Stimulated activated CD8-positive, alpha-beta memory T cell treated with anti-CD3 and anti-CD28 coated beads, Interleukin-7, amount 100 ng/mL, for 4 hours (primary cell): Measurements from ENCODE around the gene FBXO17.
A peak's percentile ranks its signal among the peaks of the same experiment; 100 is the strongest.

Experiments
- DNase-seq, 2 donors: peaks; one replicate each; pipeline ENCODE4 v3.0.0-alpha.2; 2020; ENCODE audit warnings: low read depth in 2 of 2

Gene FBXO17

DNA sequence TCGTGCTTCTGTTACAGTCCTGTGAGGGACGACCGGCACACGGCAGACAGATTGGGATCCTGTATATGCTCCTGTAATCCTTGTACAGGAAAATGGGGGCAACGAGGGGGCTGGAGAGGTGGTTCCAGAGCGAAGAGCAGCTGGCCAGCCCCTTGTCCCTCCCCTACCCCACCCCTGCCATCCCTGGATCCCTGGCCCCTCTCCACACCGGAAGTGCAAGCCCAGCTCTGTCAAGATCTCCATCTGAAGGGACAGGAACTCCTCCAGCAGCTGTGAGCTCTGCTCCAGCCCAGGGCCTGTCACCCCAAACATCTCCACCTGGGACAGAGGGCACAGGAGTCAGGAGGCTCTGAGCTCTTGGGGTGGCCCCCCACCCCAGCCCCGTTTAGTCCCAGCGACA, 58.0 kb downstream of the FBXO17 start:
- DNase-seq, result no peak

DNA sequence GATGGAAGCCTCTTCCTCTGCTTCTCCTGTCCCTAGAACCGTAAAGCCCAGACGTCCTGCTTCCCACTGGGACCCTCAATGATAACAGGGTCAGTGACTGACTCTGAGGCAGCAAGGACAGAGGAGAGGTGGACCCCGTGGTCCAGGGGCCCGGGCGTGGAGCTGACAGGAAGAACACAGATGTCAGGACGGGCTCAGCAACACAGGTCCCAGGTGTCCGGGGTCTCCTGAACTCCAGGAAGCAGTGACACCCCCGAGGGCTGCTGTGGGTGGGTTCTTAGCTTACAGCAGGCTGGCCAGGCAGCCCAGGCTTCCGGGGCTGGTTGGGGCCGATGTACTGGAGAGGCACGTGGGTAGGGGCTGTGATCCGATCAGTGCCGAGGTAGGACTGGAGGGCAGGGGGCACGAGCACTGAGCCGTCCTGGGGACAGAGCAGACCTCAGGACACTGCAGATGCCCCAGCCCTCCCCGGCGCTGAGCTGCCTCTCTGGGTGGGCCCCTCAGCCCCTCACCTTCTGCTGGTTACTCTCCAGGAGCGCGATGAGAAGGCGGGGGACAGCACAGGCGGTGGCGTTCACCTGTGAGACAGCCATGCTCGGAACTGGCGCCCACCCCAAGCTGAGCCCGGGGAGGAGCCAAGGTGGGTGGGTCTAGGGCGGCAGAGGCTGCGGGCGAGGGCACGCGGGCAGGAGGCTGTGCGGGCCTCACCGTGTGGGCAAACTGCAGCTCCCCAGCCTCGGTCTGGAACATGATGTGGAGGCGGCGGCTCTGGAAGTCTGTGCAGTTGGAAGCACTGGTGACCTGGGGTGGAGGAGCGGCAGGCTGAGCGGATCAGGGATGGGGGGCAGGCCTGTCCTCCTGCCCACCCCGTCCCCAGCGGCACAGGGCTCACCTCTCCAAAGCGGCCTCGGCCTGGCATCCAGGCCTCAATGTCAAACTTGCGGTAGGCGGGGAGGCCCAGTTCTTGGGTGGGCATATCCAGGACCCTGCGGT, 59.9 kb downstream of the FBXO17 start:
- no peak for DNase-seq

DNA sequence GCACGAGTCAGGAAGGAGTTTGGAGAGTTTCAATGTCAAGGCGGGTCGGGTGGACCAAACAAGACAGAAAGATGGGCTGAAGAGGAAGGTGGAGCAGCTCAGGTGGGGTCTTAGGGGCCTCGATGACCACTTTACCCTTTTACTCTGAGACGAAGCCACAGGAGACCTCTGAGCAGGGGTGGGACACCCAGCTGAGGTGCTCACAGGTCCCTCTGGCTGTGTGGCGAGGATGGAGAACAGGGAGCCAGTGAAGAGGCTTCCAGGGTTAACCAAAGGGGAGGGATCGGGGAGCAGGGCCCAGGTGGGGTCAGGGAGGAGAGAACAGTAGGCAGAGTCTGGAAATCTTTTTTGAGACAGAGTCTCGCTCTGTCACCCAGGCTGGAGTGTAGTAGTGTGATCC, 61.6 kb downstream of the FBXO17 start:
- no peak for DNase-seq

GRCh38 chr19:38912600-38913514, 62.7 kb downstream of the FBXO17 start:
- DNase-seq, result no peak

DNA sequence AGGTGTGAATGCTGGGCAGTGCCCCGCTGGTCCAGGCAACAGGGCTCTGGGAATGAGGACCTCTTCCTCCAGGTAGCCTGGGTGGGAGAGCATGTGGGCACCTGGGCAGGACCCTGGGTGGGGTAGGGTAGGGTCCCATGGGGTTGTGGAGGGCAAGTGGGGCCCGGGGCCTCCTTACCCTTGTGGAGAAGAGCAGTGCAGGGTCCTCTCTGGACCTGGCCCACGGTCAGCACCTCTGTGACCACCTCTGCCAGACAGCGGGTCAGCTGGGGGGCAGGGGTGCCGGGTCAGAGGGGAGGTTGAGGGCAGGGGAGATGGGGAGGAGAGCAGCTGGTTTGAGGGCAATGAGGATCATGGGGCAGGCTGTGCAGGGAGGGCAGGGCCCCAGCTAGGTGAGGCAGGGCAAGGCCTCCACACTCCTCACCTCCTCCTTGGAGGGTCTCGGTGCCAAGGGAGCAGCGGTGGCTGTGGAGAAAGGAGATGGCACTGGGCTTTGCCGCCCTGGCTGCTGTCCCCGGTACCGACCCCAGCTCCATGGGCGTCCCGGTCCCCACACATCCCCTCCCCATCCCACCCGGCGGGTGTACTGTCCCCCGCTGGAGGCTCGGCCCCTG, 64.0 kb downstream of the FBXO17 start:
- no peak for DNase-seq

GRCh38 chr19:38910488-38910887, 65.1 kb downstream of the FBXO17 start:
- no peak for DNase-seq

DNA sequence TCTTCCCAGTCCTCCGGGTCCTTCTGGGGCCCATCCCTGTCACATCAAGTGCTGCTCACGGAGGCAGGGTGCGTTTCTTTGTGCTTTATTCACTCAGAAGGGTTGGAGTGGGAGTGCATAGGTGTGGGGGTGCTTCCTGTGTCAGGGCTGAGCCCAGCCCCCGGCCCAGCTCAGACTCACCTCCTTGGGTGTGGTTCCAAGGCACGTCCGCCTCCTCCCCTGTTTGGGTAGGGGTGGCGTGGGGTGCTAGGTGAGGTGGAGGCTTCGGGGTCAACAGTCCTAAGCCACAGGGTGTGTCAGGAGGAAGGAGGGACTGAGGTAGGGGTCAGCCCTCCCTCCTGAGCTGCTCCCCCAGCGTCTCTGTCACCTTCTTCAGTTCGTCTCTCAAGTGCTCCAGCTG, 66.6 kb downstream of the FBXO17 start:
- no peak for DNase-seq

- DNase-seq, result no peak
These were observed 67.9 kb downstream of the FBXO17 start for GRCh38 chr19:38907670-38908069.

DNA sequence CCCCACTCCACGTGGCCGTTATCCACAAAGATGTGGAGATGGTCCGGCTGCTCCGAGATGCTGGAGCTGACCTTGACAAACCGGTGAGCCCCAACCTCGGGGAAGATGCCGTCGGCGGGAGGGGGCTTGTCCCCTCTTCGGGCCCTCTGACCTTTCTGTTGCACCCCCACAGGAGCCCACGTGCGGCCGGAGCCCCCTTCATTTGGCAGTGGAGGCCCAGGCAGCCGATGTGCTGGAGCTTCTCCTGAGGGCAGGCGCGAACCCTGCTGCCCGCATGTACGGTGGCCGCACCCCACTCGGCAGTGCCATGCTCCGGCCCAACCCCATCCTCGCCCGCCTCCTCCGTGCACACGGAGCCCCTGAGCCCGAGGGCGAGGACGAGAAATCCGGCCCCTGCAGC, 68.3 kb downstream of the FBXO17 start:
- DNase-seq, result no peak

GRCh38 chr19:38905620-38906019, 69.9 kb downstream of the FBXO17 start:
- no peak for DNase-seq

DNA sequence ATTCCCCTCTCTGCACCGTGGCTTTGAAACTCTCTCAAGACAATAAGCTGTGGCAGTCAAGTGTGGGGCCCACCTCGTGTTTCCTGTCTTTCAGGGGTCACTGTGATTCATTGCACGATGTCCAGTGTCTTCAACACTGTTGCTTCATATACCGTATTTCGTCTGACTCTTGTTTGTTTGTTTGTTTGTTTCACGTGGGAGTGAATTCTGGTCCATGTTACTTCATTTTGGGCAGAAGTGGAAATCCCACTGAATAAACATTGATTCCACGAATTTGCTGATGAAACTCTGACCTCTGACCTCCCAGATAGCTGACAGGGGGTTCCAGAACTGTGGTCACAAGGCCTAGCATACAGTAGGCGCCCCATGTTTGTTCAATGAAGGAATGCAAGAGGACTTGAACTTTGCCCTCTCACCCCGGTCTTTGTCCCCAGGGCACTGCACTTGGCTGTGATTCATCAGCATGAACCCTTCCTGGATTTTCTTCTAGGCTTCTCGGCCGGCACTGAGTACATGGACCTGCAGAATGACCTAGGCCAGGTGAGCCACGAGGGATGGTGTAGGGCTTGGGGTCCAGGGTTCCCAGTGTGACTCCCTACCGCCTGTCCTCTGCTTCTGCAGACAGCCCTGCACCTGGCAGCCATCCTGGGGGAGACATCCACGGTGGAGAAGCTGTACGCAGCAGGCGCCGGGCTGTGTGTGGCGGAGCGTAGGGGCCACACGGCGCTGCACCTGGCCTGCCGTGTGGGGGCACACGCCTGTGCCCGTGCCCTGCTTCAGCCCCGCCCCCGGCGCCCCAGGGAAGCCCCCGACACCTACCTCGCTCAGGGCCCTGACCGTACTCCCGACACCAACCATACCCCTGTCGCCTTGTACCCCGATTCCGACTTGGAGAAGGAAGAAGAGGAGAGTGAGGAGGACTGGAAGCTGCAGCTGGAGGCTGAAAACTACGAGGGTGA, 70.7 kb downstream of the FBXO17 start:
- DNase-seq, result no peak

- DNase-seq, result no peak
These were observed 73.9 kb downstream of the FBXO17 start for GRCh38 chr19:38901683-38902082.

DNA sequence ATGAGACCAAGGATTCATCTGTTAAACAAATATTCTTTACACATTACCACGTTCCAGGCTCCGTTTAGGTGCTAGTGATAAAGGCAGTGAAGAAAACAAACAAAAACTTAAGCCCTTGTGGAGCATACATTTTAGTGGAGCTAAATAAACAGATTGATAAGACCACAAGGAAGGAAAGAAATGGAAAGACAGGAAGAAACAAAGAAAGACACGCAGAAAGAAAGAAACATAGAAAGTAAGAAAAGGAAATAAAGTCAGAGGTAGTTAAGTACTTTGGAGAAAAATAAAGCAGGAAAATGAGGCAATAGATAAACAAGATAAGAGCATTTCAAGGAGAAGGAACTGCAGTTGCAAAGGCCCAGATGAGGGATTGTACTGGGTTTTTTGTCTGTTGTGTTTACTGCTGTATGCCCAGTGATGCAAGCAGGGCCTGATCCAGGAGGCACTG, 74.8 kb downstream of the FBXO17 start:
- DNase-seq, result no peak

DNA sequence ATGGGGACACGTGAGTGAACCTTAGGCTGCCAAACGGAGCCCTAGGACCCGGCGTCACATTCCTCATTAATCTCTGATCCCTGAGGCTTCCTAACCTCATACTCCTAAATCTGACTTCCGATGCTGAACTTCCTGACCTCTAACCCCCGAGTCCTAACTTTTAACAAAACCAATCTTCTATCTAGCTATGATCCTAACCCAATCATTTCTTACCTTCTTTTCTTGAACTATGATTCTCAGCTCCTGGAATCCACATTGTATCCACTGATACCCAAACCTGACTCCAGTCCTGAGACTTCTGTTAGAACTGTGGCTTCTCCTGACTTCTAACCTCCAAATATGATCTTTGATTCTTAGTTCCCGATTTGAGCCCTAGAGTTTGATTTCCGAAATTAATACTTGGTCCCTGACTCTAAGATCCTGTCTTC, 75.3 kb downstream of the FBXO17 start:
- no peak for DNase-seq

DNA sequence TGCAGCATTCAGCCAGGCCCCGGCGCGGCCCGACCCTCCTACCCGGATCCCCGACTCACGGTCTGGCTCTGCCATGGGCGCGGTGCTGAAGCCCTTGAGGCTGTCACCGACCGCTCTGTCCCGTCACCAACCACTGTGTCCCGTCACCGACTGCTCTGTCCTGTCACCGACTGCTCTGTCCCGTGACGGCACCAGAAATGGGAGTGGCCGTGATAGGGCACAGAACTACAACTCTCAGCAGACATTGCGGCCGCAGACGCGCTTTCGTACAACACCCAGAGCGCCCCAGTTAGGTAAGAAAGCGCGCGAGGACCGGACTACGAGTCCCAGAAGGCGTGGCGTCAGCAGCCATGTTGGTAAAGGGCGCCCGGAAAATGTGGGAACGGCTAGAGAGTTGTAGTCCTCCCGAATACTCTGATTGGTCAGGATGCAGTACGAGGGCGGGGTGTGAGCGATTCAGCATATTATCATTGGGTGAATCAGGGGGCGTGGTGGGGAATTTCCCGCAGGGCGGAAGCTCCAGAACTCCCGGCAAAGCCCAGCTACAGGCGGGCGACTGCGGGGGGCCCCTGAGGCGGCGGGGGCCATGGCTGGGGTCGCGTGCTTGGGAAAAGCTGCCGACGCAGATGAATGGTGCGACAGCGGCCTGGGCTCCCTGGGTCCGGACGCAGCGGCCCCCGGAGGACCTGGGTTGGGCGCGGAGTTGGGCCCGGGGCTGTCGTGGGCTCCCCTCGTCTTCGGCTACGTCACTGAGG, 75.9 kb downstream of the FBXO17 start, which contains the start of the genes NFKBIB and SIRT2:
Gene NFKBIB (plus strand): TSS at position 523 of the 755 bp plus-strand sequence. CDS start 64 bp downstream, at position 587.
Gene SIRT2 (minus strand): TSS at position 172 of the 755 bp plus-strand sequence. CDS start 97 bp downstream, at position 75.
- peak; percentile 99 to 100 for DNase-seq

GRCh38 chr19:38898788-38899446, 76.6 kb downstream of the FBXO17 start:
- DNase-seq, result no peak

GRCh38 chr19:38894968-38895367, 80.6 kb downstream of the FBXO17 start:
- DNase-seq, result no peak

DNA sequence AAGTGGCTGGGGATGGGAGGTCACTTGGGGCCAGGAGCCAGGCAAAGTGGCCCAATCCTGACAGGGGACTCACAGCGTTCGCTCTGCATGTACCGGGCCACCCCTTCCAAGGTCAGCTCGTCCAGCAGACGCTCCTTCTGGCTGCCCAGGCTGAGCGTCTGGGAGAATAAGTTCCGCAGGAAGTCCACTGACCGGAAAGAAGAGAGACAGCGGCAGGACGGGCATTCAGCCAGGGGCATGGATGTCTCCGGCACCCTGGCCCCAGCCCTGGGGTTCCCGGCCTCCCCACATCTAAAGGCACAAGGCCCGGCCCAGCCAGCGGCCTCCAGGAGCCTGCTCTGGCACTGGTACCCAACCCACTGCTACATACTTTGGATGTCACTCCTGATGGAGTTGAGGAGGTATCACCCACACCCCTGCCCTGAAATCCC, 82.2 kb downstream of the FBXO17 start:
- DNase-seq, result no peak

DNA sequence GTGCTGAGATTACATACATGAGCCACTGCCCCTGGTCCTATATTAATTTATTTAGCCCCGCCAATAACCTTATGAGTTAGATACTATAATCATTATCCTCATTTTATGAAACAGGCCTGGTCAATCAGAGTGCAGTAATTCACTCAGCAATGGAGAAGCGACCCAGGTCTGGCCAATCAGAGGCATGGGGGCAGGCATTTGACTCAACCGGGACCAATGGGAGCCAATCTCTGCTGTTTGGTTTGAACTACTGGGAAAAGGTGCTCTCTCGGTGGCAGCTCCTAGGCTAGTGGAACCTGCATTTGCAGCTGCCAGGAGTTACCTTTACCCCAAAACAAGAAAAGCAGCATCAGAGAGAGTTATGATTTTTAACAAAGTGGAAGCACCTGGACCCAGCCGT, 82.7 kb downstream of the FBXO17 start:
- no peak for DNase-seq
